Measurements from ENCODE around the gene CAPN3.
A peak's percentile ranks its signal among the peaks of the same experiment; 100 is the strongest.

CAPN3 gene

DNA sequence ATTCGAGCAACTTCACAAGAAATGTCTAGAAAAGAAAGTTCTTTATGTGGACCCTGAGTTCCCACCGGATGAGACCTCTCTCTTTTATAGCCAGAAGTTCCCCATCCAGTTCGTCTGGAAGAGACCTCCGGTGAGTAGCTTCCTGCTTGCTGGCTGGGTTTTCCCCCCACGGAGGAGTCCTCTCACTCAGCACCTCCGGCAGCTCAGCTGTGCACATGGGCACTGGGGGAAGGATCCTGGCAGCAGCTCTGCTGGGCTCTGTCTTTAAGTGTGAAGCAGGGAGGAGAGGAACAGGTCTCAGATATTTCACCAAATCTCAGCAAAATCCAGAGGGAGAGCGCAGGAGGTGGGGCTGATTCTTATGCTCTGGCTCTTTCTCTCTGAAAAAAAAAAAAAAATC, 684 bp downstream of the CAPN3 start:
- no peak for DNase-seq

DNA sequence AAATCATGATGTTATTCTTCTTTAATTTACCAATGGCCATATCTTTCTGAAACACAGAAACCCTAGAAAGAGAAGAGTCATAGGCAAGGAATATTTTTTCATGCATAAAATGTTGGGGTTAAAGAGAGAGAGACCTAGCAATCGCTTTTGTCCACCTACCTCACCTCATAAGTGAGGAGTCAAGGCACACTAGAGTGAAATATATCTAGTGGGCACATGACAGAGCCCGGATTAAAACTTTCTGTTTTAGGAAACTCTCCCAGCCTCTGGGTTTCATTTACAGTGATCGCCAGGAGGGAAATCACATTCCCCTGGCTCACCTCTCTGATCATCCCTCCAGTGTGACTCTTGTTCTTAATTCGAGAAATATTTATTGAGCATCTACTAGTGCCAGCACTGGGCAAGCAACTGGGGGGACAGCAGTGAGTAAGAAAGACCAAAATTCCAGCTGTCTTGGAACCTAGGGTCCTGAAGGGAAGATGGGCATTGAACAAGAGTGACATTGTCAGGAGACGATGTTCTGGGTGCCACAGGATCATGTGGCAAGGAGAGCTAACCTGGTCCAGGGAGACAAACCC, 1.3 kb downstream of the CAPN3 start:
- no peak for DNase-seq

DNA sequence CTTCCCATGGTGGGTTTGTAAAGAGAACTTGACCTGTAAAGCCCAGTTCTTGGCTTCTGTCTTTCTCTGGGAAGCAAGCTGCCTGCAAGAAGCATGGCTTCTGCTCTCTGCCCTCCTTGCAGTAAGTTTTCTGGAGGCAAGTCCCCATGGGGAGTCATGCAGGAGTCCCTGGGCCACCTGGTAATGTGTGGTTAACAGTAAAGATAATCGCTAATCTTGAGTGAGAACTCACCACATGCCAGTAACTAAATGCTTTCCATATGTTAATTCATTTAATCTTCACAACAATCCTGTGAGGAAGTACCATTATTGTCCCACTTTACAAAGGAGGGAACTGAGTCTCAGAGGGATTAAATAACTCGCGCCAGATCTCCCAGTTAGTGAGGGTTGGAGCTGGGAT, 4.2 kb downstream of the CAPN3 start:
- DNase-seq: no peak

DNA sequence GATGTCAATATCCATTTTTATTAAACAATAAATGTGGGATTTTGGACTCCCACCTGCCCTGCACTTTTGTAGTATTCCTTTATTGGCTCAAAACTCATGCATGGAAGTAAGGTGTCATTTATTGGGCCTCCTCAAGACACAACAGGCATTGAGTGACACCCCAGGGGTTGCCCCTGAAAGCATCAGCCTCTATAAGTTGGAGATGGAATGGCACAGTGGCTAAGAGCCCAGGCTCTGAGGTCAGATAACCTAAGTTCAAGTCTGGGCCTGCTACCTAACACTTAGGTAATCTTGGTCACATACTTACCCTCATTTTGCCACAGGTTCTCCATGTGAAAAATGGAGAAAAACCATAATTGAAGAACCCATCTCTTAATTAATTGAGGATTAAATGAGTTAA, 4.6 kb downstream of the CAPN3 start:
- DNase-seq: no peak

DNA sequence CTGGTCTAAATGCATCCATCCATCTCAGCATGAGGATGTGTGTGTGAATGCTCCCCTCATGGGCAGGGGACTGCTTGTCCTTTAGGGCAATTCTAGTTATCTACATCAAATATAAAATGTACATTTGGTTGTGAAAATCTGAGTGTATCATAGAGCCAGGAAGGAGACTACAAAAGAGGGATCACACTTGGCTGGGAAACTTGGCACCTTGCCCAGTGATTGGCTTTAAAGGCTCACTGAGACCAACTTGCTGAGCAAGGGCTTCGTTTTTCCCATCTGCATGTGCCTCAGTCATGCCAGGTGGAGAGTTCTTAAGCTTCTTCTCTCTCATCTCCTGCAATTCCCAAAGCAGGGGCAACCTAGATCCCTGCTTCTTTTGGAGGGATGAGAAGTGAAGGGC, 5.2 kb downstream of the CAPN3 start:
- DNase-seq: no peak

DNA sequence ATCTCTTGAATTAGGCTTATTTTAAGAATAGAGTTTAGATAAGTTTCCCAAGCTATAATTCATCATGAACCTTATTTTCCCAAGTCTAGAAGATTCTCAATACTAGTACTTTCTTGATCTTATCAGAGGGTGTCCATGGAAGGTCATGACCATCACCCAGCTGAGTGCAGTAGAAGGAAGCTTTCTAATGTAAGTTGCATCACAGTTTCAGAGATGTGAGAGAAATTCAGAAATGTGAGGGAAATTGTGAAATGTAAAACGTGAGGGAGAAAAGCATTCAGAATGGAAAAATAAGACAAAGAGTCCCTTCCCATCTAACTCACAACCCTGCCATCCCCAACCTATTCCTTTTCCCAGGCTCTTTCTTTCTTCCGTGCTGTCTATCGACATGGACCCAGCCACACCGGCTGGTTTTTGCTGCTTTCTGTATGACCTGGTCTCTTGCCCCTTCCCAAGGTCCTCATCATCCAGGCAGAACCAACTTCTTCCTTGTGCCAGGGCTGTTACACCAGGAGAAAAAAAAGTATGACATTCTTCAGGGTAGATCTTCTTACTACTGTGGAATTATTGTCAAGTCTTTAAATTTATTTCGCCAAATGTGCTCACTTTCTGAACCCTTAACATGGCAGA, 6.7 kb downstream of the CAPN3 start:
- DNase-seq: no peak

DNA sequence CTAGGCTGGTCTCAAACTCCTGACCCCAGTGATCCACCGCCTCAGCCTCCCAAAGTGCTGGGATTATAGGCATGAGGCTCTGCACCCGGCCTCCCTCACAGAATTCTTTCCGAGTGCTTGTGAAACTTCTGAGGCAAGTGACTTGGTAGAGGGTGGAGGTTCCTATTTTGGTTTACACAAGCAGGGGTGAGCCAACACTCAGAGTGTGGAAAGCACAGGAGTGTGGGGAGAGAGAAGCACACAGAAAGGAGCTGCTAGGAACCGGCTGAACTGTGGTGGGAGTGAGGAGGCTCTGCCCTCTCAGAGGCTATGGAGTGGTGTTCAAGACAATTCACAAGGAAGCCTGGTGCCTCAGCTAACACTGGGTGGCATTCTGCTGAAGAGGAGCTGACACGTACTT, 7.7 kb downstream of the CAPN3 start:
- DNase-seq: peak in 1 of 2 donors; percentile 39

DNA sequence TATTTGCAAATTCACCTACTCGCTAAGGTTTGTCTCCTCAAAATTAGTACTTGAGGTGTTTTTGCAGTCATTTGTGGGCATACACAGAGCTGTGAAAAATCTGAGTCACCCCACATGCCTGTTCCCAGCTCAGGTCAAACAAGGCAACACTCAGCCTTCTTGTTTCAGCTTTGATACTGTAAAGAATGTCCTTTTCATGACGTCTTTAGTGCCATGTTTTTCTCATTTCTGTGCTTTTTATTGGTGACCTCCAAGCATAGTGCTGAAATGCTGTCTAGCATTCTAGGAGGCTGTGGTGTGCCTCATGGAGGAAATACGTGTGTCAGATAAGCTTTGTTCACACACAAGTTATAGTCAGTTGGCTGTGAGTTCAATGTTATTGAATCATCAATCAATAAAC, 8.8 kb downstream of the CAPN3 start:
- no peak for DNase-seq

DNA sequence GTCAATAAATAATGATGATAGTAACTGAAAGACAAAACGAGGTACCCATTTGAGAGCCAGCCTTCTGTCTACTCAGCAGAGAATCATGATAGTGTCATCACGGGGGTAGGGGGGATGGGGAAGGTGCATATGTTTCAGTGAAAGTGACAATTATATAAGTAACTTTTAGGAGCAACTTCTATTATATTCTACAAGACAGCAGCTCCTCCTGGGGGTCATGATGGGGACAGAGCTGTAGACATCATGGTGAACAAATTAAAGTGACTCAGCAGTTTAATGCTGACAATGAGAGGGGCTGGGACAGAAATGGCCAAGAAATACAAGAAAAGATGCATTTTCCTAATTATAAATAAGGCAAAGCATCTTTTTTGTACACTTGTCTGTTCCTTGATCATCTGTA, 11.8 kb downstream of the CAPN3 start:
- peak in 1 of 2 donors; percentile 5 for DNase-seq

DNA sequence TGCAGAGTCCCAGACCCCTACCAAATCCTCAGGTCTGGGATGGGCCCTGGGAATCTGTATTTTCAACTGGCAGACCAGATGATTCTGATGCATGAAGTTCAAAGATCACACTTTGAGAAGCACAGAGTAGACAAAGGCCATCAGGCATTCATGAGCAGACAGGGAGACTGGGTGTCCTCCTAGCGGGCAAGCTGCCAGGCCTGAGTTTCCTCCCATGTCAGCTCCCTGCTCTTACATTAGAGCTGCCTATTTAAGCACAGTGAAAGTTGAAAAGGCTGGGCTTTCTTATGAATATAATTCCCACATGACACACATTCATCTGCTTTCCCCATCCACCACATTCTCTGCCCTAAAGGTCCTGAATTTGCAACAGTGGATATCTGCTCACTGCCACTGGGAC, 14.0 kb downstream of the CAPN3 start:
- no peak for DNase-seq

DNA sequence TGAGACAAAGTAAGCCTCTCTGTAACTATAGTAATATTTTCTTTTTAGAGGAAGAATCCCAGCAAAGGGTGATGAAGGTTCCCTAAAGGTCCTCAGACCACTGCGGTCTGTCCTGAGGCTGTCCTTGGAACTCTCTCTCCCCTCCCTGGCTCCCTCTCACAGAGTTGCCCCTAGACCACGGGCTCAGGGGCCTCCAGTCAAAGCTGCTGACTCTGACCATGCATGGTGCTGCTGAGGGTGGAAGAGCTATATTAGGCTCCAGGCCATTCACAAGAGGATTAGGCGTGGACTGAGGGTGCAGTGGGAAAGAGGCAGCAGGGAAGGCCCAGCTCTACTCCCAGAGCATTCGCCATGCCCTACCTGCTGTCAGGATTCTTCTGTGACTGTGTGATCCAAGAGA, 14.6 kb downstream of the CAPN3 start:
- DNase-seq: no peak

DNA sequence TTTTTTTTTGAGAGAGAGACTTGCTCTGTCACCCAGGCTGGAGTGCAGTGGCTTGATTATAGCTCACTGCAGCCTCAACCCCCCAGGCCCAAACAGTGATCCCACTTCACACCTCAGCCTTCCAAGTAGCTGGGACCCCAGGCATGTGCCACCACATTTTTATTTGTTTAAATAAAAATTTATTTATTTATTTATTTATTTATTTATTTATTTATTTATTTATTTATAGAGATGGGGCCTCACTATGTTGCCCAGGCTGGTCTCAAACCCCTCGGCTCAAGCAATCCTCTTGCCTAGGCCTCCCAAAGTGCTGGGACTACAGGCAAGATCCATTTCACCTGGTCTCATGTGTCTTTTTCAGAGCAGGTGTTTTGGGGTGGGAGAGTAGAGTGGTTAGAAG, 15.5 kb downstream of the CAPN3 start:
- DNase-seq: no peak

DNA sequence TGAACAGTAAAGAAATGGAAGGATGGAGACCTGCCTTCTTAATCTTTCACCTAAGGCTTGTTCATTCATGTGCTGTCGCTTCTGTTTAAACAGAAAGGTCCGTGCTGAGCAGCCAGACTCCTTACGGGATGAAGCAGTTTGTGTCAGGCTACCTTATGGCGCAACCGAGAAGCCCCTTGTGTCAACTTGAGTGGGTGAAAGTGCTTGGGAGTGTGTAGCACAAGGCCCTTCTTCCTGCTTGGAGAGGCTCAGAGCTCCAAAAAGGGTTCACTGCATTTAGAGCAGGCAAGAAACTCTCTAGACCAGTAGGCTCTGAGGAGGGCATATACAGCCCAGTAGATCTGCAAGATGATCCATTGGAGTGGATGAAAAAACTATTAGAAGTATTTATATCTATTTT, 16.0 kb downstream of the CAPN3 start:
- no peak for DNase-seq

DNA sequence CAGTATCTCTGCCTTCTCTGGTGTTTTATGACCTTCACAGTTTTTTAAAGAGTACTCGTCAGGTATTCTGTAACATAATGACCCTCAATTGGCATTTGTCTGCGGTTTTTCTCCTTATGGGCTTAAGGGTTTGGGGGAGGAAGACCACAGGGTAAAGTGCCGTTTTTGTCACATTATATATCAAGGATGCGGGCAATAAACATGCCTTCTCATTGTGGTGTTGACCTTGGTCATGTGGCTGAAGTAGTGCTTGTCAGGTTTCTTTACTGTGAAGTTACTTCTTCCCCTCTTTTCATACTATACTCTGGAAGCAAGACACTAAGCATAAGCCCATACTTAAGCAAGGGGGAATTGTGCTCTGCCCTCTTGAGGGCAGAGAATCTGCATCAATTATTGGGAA, 16.6 kb downstream of the CAPN3 start:
- DNase-seq: no peak

DNA sequence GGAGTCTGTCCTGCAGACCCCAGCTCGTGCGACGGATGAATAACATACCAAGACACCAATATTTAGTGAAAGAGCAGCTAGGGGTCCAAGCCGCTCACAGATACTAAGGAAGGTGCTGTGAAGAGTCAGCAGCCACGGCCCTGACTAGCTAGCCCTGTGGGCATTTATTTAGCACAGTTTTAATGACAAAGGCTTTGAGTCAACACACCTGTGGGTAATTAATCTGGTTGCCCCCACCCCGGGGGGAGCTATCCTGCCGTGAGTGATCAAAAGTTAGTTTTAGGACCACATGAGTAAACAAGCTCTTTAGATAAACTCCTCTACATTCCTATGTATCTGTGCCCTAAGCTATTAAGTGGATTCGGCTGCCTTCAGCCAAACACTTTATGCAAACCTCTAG, 18.7 kb downstream of the CAPN3 start:
- DNase-seq: no peak

DNA sequence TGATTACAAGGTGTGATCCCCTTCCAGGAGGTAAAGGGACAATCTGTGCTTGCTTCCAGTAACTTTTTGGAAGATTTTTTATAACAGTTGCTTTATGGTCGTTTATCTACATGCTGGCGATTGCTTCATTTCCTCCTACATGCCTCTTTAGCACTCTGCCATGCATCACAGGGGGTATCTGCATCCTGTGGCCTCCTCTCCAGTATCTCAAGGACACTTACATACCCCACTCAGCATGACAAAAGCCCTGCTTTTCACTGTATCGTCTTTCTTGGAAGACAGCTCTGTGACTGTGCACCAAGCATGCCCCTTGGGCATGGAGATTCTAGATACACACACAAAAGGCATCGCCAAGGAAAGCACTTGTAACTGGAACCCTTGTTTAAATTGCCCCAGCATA, 25.3 kb downstream of the CAPN3 start:
- DNase-seq: no peak

DNA sequence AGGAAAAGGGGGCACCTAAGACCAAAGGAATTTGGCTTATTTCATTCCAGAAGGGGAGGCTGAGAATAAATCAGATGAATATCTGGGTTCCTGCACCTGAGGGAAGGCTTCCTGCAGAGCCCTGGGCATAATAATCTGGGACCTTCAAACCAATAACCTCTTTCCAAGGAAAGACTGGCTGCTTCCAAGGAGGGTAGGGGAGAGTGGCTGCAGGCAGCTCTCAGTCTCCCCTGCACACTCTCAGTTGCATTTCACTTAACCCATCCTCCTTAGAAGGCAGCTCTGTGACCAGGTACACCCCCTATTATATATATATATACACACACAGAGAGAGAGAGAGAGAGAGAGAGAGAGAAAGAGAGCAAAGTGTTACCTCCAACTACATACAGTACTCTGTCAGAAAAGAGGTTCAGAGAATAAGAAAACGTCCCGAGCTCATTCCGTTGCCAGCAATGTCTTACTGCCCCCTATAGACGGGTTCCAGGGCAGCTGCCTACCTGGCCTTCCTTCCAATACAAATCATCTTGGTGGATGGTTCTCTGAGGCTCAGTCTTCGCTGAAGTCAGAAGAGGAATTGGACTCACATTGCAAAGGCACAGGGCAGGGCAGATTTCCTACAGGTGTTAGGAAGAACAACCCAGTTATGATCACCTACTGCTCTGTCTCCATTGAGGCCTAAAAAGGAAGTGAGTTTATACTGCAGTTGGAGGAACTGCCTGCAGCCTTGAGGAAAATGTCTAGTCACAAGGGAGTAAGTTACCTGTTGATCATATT, 26.1 kb downstream of the CAPN3 start:
- peak in 1 of 2 donors; percentile 16 for DNase-seq

DNA sequence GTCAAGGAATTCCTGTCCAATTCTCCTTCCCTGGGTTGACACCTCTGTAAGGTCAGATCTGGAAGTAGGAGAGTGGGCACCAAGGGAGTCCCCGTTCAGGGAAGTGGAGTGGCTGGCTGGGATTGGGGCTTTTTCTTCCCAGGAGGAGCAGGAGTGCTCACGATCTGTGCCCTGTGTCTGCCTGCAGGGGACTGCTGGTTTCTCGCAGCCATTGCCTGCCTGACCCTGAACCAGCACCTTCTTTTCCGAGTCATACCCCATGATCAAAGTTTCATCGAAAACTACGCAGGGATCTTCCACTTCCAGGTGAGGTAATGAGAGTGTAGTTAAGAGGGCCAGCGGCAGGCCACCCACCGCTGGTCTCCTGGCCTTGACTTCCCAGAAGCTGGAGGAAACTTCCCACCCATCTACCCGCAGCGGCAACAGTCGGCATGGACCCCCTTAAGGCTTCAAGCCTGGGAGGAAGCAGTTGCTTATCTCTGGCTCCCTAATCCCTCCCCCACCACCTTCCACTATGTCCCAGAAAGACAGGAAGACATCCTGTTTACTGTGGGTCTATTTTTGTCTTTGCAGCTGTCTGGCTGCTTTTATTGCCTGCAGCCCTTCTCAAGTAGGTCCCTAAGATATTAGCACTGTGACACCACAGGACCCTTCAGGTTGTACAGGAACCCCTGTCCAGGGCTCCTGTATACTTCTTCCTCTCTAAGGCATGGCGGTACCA, 26.8 kb downstream of the CAPN3 start:
- DNase-seq: no peak

DNA sequence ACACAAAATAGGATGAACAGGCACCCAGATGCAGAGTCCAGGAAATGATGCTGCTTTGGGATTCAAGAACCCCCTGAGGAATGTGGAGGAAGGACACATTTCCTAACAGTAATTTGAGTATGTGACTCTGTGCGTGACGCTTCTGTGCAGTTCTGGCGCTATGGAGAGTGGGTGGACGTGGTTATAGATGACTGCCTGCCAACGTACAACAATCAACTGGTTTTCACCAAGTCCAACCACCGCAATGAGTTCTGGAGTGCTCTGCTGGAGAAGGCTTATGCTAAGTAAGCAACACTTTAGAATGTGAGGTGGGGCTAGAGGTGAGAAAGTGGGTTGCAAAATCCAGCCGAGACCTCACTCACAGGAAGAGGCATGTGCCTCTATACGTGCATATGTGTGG, 28.3 kb downstream of the CAPN3 start:
- no peak for DNase-seq

DNA sequence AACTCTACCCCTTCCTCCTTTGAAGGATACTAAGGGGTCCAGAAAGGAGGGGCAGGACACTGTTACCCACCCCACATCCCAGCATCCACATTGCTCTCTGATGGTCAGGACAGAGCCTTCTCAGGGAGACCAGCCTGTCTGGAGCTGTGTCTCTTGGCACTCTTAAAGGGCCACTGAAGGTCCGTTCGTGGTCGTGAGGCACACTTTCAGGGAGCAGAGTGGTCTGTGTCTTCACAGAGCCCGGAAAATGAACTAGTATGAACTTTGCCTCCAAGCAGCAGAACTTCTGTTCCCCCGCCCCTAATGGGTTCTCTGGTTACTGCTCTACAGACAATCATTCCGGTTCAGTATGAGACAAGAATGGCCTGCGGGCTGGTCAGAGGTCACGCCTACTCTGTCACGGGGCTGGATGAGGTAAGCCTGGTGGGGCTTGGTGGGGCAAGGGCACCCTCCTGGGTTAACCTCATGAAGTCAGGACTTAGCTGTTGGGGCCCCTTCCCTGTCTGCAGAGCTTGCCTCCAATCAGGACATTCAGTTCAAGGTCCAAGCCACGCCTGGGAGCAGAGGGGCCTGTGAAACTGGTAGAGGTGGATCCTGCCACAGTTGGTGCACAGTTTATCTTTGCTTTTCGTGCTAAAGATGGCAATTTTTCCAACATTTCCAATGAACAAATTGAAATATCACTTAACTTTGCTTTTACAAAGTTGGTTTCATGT, 33.2 kb downstream of the CAPN3 start:
- no peak for DNase-seq

DNA sequence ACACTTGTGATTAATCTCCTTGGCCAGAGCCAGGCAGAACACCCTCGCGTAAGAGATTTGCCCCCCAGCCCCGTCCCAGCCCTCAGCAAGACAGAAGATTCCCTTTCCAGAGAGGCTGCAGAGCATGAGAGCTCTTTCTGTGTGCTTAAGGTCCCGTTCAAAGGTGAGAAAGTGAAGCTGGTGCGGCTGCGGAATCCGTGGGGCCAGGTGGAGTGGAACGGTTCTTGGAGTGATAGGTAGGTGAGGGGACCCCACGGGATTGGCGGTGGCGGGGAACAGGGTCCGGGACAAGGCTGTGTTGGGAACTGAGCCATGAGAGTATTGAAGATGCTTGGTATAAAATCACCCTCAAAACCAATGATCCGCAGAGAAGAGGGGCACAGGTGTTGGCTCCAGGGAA, 34.8 kb downstream of the CAPN3 start:
- DNase-seq: no peak

DNA sequence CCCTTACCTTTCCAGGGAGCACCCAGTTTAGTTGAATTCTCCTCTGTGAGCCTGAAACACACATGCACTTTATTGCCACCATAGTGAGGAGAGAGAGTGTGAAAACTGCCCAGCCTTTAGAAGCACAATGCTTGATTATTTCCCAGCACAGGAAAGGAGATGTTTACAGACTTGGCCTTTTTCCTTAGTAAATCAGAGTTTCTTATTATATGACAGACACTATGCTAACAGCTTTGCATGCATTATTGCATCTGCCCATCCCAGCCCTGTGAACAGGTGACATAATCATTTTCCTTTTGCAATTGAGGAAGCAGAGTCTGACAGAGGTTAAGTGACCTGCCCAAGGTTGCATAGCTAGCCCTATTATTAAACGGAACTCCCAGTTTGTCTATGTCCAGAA, 36.5 kb downstream of the CAPN3 start:
- DNase-seq: no peak
